Measurements from ENCODE around the gene RNF225.
"Not testable (repeated sequence)": the region's sequence is repeated elsewhere in the genome, so short reads cannot be mapped to it uniquely, and the experiment has no call there.

The RNF225 gene

GRCh38 chr19:58442986-58443385, 47.5 kb downstream of the RNF225 start:
- H3K27me3 ChIP-seq (ENCODE audit: insufficient read depth, low read length); H3K36me3 ChIP-seq (ENCODE audit: insufficient read depth, low read depth, low read length); H3K4me1 ChIP-seq (ENCODE audit: insufficient read depth, low read length); H3K27ac ChIP-seq (ENCODE audit: low read length); H3K4me3 ChIP-seq (ENCODE audit: low read length); H3K9ac ChIP-seq (ENCODE audit: low read depth, low read length): not testable (repeated sequence)
- H3K9me3 ChIP-seq (ENCODE audit: insufficient read depth, low read depth, low read length) = peaks cover 22% of the 10 kb centered on the region
